ENCODE results near the gene PPP3CA.

DNA sequence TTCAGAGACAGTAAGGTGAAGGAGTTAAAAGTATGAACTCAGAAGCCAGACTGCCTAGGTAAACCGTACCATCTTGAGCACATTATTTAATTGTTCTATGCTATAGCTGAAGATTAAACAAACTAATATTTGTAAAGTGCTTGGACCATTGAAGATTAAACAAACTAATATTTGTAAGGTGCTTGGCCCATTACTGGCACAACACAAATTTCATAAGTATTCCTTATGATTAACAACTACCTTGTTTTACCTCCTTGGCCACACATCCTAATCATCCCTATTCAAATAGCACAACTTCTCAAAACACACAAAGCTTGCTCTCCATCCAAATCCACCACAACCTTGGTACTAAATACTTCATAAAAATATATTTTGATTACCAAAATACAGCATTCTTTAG lies 137.0 kb downstream of the PPP3CA start:
- TF ChIP-seq POLR2A (IDR thresholded peaks at IDR 0.05; ENCODE audit: borderline replicate concordance, extremely low read depth, insufficient read depth, insufficient read length) (no peak), EZH2 (IDR thresholded peaks at IDR 0.05) (no peak)
- TF ChIP-seq, protein P1, sequence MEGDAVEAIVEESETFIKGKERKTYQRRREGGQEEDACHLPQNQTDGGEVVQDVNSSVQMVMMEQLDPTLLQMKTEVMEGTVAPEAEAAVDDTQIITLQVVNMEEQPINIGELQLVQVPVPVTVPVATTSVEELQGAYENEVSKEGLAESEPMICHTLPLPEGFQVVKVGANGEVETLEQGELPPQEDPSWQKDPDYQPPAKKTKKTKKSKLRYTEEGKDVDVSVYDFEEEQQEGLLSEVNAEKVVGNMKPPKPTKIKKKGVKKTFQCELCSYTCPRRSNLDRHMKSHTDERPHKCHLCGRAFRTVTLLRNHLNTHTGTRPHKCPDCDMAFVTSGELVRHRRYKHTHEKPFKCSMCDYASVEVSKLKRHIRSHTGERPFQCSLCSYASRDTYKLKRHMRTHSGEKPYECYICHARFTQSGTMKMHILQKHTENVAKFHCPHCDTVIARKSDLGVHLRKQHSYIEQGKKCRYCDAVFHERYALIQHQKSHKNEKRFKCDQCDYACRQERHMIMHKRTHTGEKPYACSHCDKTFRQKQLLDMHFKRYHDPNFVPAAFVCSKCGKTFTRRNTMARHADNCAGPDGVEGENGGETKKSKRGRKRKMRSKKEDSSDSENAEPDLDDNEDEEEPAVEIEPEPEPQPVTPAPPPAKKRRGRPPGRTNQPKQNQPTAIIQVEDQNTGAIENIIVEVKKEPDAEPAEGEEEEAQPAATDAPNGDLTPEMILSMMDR (IDR thresholded peaks at IDR 0.05 in 2 of 3, conservative IDR thresholded peaks at IDR 0.05 in 1 of 3; ENCODE audit: borderline replicate concordance in 1 of 3, insufficient read depth in 1 of 3, low read depth in 2 of 3, low read length in 2 of 3), result no peak

Measured in HCT116 (cell line).